B cell (primary cell): ENCODE measurements around the gene TCEA3. TPM values are rescaled to one million over a fixed set of nuclear protein-coding genes. Genes with fewer than 3 reads are reported as not detected.

Experiments
- ATAC-seq: fragments of 200-7000 bp; cut with Tn5 transposase; one replicate; pipeline ENCODE4 v1.10.0; 2021; ENCODE audit warnings: low read depth, mild to moderate bottlenecking, moderate number of reproducible peaks, moderate library complexity
- CTCF ChIA-PET: fragments of 350-600 bp; sonication (Branson Sonifier 250); formaldehyde crosslinking; loops from one replicate; lab custom pipeline; 2021; ENCODE audit warnings: antibody characterized with exemption, inconsistent platforms; lab: Charles Lee
- POLR2A ChIA-PET: fragments of 350-600 bp; sonication (Branson Sonifier 250); formaldehyde crosslinking; loops from one replicate; lab custom pipeline; 2021; ENCODE audit warnings: antibody characterized with exemption; lab: Charles Lee
- DNase-seq: peaks from one replicate; pipeline ENCODE4 v3.0.0; 2013
- H2AFZ ChIP-seq: 2 replicates; pipeline ENCODE4 v1.6.1; 2012; ENCODE audit warnings: mild to moderate bottlenecking, low read depth, low read length; ENCODE audit not compliant: insufficient read depth, poor library complexity, severe bottlenecking
- H3K27ac ChIP-seq, 2 donors: 1 replicate in 1 of 2; 2 replicates in 1 of 2; pipeline ENCODE4 v1.5.1; 2012 to 2013; ENCODE audit warnings: low read length in 2 of 2, mild to moderate bottlenecking in 2 of 2, moderate library complexity in 1 of 2
- H3K27me3 ChIP-seq, 4 experiments: fragments of 200-600 bp in 1 of 4; sonication (generic) in 1 of 4; replicated peaks in 1 of 4; 1 replicate in 2 of 4; 2 replicates in 2 of 4; pipeline versions ENCODE4 v1.6.1 to v1.7.0; 2013 to 2016; ENCODE audit warnings: low read length in 3 of 4, mild to moderate bottlenecking in 2 of 4, mixed read lengths in 1 of 4, moderate library complexity in 1 of 4; ENCODE audit not compliant: insufficient read depth in 4 of 4, control insufficient read depth in 3 of 4; ENCODE audit errors: control extremely low read depth in 1 of 4
- H3K36me3 ChIP-seq, 2 experiments: replicated peaks in 1 of 2; 1 replicate in 1 of 2; 2 replicates in 1 of 2; pipeline versions ENCODE4 v1.6.1 to v1.7.1; 2013; ENCODE audit warnings: low read length in 1 of 2; ENCODE audit not compliant: insufficient read depth in 2 of 2, control insufficient read depth in 1 of 2; ENCODE audit errors: control extremely low read depth in 1 of 2, extremely low read depth in 1 of 2
- H3K4me1 ChIP-seq, 2 donors: fragments of 200-600 bp in 1 of 2; sonication (generic) in 1 of 2; 1 replicate in 1 of 2; 2 replicates in 1 of 2; pipeline versions ENCODE4 v1.5.1 to v1.6.1; 2013 to 2017; ENCODE audit warnings: low read length in 2 of 2; ENCODE audit not compliant: control insufficient read depth in 2 of 2, insufficient read depth in 2 of 2
- H3K4me2 ChIP-seq: replicated peaks from 2 replicates; pipeline ENCODE3; 2012; ENCODE audit warnings: mild to moderate bottlenecking, low read depth, low read length; ENCODE audit not compliant: poor library complexity, severe bottlenecking
- H3K4me3 ChIP-seq, 5 experiments: fragments of 200-600 bp in 1 of 5; sonication (generic) in 1 of 5; 1 replicate in 3 of 5; 2 replicates in 2 of 5; pipeline versions ENCODE4 v1.5.1 to v1.7.0; 2011 to 2016; ENCODE audit warnings: low read length in 4 of 5, mild to moderate bottlenecking in 4 of 5, low read depth in 2 of 5, control low read depth in 1 of 5, moderate library complexity in 1 of 5; ENCODE audit not compliant: insufficient read depth in 1 of 5; ENCODE audit errors: control extremely low read depth in 1 of 5, extremely low read depth in 1 of 5
- H3K79me2 ChIP-seq: fragments of 200-600 bp; sonication (generic); one replicate; pipeline ENCODE4 v1.6.0; 2016; ENCODE audit warnings: low read length; ENCODE audit not compliant: control insufficient read depth, insufficient read depth
- H3K9ac ChIP-seq: fragments of 200-600 bp; sonication (generic); 2 replicates; pipeline ENCODE4 v1.6.1; 2017; ENCODE audit warnings: mild to moderate bottlenecking, low read length, moderate library complexity
- H3K9me3 ChIP-seq, 3 donors: one replicate each; pipeline versions ENCODE4 v1.6.1 to v1.7.1; 2013; ENCODE audit warnings: low read length in 2 of 3; ENCODE audit not compliant: control insufficient read depth in 2 of 3, insufficient read depth in 1 of 3; ENCODE audit errors: control extremely low read depth in 1 of 3
- H4K20me1 ChIP-seq: 2 replicates; pipeline ENCODE4 v1.6.0; 2012; ENCODE audit warnings: mild to moderate bottlenecking, low read length; ENCODE audit not compliant: insufficient read depth, control insufficient read depth, poor library complexity, severe bottlenecking
- H3K27ac Mint-ChIP-seq: one replicate; pipeline ENCODE4 v1.8.0; 2021; ENCODE audit warnings: mixed read lengths
- H3K27me3 Mint-ChIP-seq: one replicate; pipeline ENCODE4 v1.8.0; 2021; ENCODE audit warnings: mixed read lengths
- H3K4me1 Mint-ChIP-seq: one replicate; pipeline ENCODE4 v1.8.0; 2021; ENCODE audit warnings: mixed read lengths
- H3K4me3 Mint-ChIP-seq: one replicate; pipeline ENCODE4 v1.8.0; 2021; ENCODE audit warnings: mixed read lengths
- H3K9me3 Mint-ChIP-seq: one replicate; pipeline ENCODE4 v1.8.0; 2022; ENCODE audit warnings: mixed read lengths; ENCODE audit not compliant: insufficient read depth
- EZH2 ChIP-seq: IDR thresholded peaks from 2 replicates; pipeline ENCODE4 v1.6.1; 2012; ENCODE audit warnings: borderline replicate concordance, low read depth, mild to moderate bottlenecking, moderate library complexity, low read length; ENCODE audit not compliant: insufficient read depth, poor library complexity, severe bottlenecking
- WGBS: methylation state at CpG from one replicate; pipeline ENCODE4 v1.1.5; 2013; ENCODE audit warnings: missing lambda C conversion rate; ENCODE audit not compliant: insufficient coverage; 5-methylcytosine and 5-hydroxymethylcytosine counted together
- intact Hi-C: fragments of 100-400 bp; cut with micrococcal nuclease; formaldehyde crosslinking; loops from one replicate; pipeline ENCODE4 v1.10.0; 2022
- polyA plus RNA-seq: library from polyadenylated mRNA; depleted of rRNA; stranded (reverse); fragments of >200 nt; gene quantifications from 2 replicates; pipeline ENCODE4 v1.2.3, GENCODE V29; 2012
- total RNA-seq, 2 donors: library from RNA; stranded (reverse); fragments of 120-200 nt in 1 of 2; gene quantifications; 1 replicate in 1 of 2; 2 replicates in 1 of 2; pipeline versions ENCODE4 v1.2.3 to v1.2.4, GENCODE V29; 2013 to 2022
- TF ChIP-seq, protein P1 (sequence below): fragments of 200-600 bp; IDR thresholded peaks from one replicate; pipeline ENCODE4 v1.8.0; 2022; ENCODE audit warnings: antibody characterized with exemption, mild to moderate bottlenecking

Gene TCEA3
- total and polyA plus RNA-seq, 2 donors (not counting 1 experiment from before 2014, with no cell fraction given): 0.22 TPM; not detected in 1

DNA sequence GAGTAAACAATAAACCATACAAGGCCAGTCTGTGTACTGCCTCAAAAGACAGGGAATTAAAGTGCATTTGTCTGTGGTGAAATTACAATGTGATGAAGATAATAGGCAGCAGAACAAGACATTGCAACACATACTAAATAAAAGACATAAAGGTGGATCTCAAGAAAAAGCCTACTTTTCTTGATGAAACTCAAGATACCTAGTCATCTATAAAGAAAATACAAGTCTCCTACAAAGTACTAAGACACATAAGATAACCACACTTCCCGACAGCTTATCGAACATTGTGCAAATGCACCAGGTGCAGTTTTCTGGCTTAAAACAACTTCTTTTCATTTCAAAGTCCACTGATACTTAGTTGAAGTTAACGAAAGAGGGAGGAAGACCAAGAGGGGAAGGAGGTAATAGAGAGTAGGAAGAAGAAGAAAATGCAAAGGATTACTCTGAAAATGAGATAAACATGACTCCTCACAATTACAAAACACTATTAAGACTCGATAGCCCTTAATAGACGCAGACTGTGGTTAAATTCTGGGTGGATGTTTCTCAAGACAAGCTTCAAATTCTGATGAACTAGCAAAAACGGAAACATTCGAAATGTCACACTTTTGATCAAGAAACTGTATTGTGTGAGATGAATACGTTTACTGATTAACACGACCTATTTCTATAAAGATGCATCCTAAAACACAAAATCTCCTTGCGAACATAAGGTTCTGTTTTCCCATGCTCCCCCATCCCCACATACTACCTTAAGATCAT, 82.4 kb downstream of the TCEA3 start:
- ChIA-PET POLR2A (no interaction called here), CTCF (interaction anchor here (0.6 to 1.2 kb wide), 2 partner anchors 62 to 318 kb away, joined by 4 to 5 read pairs; no protein-coding TSS in a partner anchor)
- DNase-seq (no peak), ATAC-seq (no peak)
- TF ChIP-seq, protein P1, sequence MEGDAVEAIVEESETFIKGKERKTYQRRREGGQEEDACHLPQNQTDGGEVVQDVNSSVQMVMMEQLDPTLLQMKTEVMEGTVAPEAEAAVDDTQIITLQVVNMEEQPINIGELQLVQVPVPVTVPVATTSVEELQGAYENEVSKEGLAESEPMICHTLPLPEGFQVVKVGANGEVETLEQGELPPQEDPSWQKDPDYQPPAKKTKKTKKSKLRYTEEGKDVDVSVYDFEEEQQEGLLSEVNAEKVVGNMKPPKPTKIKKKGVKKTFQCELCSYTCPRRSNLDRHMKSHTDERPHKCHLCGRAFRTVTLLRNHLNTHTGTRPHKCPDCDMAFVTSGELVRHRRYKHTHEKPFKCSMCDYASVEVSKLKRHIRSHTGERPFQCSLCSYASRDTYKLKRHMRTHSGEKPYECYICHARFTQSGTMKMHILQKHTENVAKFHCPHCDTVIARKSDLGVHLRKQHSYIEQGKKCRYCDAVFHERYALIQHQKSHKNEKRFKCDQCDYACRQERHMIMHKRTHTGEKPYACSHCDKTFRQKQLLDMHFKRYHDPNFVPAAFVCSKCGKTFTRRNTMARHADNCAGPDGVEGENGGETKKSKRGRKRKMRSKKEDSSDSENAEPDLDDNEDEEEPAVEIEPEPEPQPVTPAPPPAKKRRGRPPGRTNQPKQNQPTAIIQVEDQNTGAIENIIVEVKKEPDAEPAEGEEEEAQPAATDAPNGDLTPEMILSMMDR: no peak
- no peak for TF ChIP-seq EZH2
- peak overlapping the region; percentile 39 for H3K27ac Mint-ChIP-seq
- H3K9me3 Mint-ChIP-seq: no peaks in the 10 kb centered on the region
- H3K4me3 ChIP-seq: peak overlapping the region; percentile 1 to 85 (median 26)
- no peak overlapping the region for H2AFZ ChIP-seq
- peak overlapping the region; percentile 78 for H3K4me2 ChIP-seq
- no peaks in the 10 kb centered on the region for H3K27me3 Mint-ChIP-seq
- peaks cover 51% of the 10 kb centered on the region for H3K4me1 Mint-ChIP-seq
- H3K4me3 Mint-ChIP-seq: peak overlapping the region; percentile 96
- no peaks in the 10 kb centered on the region for H3K9me3 ChIP-seq
- H3K27me3 ChIP-seq: no peaks in the 10 kb centered on the region
- H3K27ac ChIP-seq: peak overlapping the region in 1 of 2 donors; percentile 44
- WGBS: 13% methylated on average over 2 of the region's 10 CpGs
- H3K4me1 ChIP-seq: peaks cover 24 to 45% of the 10 kb centered on the region in 2 donors
- peaks cover 47% of the 10 kb centered on the region for H4K20me1 ChIP-seq
- H3K36me3 ChIP-seq: peaks cover 2 to 9% of the 10 kb centered on the region in 2 experiments
- H3K79me2 ChIP-seq: peaks cover 70% of the 10 kb centered on the region
- intact Hi-C loops: no loop called here
- peak overlapping the region; percentile 85 for H3K9ac ChIP-seq

DNA sequence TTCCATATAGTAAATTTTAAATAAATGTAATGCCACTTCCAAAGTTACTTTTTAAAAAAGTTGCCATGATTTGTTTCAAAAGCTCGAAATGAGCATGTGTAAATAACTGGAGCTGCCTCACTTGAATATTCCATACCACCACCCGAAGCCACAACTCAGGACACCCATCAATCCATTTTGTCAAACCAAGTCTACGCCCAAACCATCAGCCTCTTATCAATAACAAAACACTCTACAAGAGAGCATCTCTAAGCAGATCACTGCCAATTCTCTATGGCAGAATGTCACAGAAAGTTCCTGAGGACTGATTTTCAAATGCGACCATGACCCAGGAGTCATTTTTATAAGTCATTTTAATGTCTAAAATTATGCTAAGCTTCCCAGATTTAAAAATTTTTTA, 84.9 kb downstream of the TCEA3 start:
- H3K9me3 ChIP-seq: no peaks in the 10 kb centered on the region
- H3K4me2 ChIP-seq: peak overlapping the region; percentile 78
- no peak overlapping the region for H2AFZ ChIP-seq
- peak overlapping the region; percentile 17 for H3K4me3 Mint-ChIP-seq
- H3K9me3 Mint-ChIP-seq: no peaks in the 10 kb centered on the region
- H3K27ac Mint-ChIP-seq: peak overlapping the region; percentile 12
- no peak for ATAC-seq
- H4K20me1 ChIP-seq: peaks cover 54% of the 10 kb centered on the region
- TF ChIP-seq, protein P1: no peak
- no peak for TF ChIP-seq EZH2
- peaks cover 18 to 42% of the 10 kb centered on the region in 2 donors for H3K4me1 ChIP-seq
- intact Hi-C loops: no loop called here
- peaks cover 45% of the 10 kb centered on the region for H3K4me1 Mint-ChIP-seq
- H3K9ac ChIP-seq: peak overlapping the region; percentile 15
- no peak overlapping the region for H3K4me3 ChIP-seq
- 94% methylated on average over 2 of the region's 4 CpGs for WGBS
- no peaks in the 10 kb centered on the region for H3K27me3 ChIP-seq
- POLR2A ChIA-PET: interaction anchor here (1.4 kb wide), 1 partner anchor 29 kb away, joined by 3 read pairs; no protein-coding TSS in a partner anchor
- peaks cover 89% of the 10 kb centered on the region for H3K79me2 ChIP-seq
- no peak for DNase-seq
- H3K27me3 Mint-ChIP-seq: no peaks in the 10 kb centered on the region
- H3K27ac ChIP-seq: peak overlapping the region in 1 of 2 donors; percentile 32
- H3K36me3 ChIP-seq: peaks cover 2 to 23% of the 10 kb centered on the region in 2 experiments
- CTCF ChIA-PET: interaction anchor here (1.0 to 1.2 kb wide), 2 partner anchors 23 to 242 kb away, joined by 3 read pairs; no protein-coding TSS in a partner anchor
